GM12878 (cell line): ENCODE data around the gene CAPSL. TPM values are rescaled to one million over a fixed set of nuclear protein-coding genes. Genes with fewer than 3 reads are reported as not detected.
"Not testable (repeated sequence)": the region's sequence is repeated elsewhere in the genome, so short reads cannot be mapped to it uniquely, and the experiment has no call there.

Experiments used
- ATAC-seq: fragments of 200-7000 bp; cut with Tn5 transposase; 3 replicates; pipeline ENCODE4 v1.9.1; 2020; ENCODE audit warnings: mild to moderate bottlenecking, moderate library complexity
- BruUV-seq: library from RNA; stranded (reverse); fragments of 400-500 nt; replicated peaks from 2 replicates; lab custom pipeline; 2021; lab: Mats Ljungman, UMichigan
- CTCF ChIA-PET: fragments of 300-600 bp; sonication (Branson Sonifier 250); formaldehyde crosslinking; extraction: SDS; loops from one replicate; lab custom pipeline; 2021; ENCODE audit warnings: inconsistent platforms; lab: Yijun Ruan, JAX
- POLR2A ChIA-PET: fragments of 350-600 bp; formaldehyde crosslinking; extraction: SDS; loops from one replicate; lab custom pipeline; 2021; ENCODE audit warnings: inconsistent platforms; lab: Charles Lee
- RAD21 ChIA-PET: fragments of 300-600 bp; sonication (Branson Sonifier 250); formaldehyde crosslinking; loops from one replicate; lab custom pipeline; 2023; ENCODE audit warnings: antibody characterized with exemption; ENCODE audit not compliant: unreplicated experiment; lab: Charles Lee
- SMC1A ChIA-PET: fragments of 300-600 bp; sonication (Branson Sonifier 250); formaldehyde crosslinking; loops from one replicate; lab custom pipeline; 2023; ENCODE audit not compliant: unreplicated experiment, uncharacterized antibody; lab: Charles Lee
- DNase-seq: peaks from one replicate; pipeline ENCODE4 v3.0.0-alpha.2; 2011; ENCODE audit warnings: low read depth, low spot score
- FAIRE-seq: peaks from 3 replicates; lab custom pipeline; 2011; peaks lifted over from hg19 to GRCh38; lab: Jason Lieb, UNC
- H2AFZ ChIP-seq: 2 replicates; pipeline ENCODE4 v1.6.0; 2011; ENCODE audit warnings: low read depth, low read length, control low read depth; ENCODE audit not compliant: control insufficient read depth
- H3K27ac ChIP-seq: 2 replicates; pipeline ENCODE4 v1.5.1; 2011; ENCODE audit warnings: control low read depth; ENCODE audit not compliant: control insufficient read depth, insufficient read depth
- H3K27me3 ChIP-seq, 2 experiments: replicated peaks in 1 of 2; 2 replicates each; pipeline versions ENCODE4 v1.6.0 to v1.6.1; 2011; ENCODE audit warnings: low read length in 1 of 2; ENCODE audit not compliant: control insufficient read depth in 2 of 2, insufficient read depth in 2 of 2
- H3K36me3 ChIP-seq, 2 experiments: 2 replicates each; pipeline ENCODE4 v1.5.1; 2011; ENCODE audit warnings: low read length in 1 of 2; ENCODE audit not compliant: control insufficient read depth in 2 of 2, insufficient read depth in 2 of 2
- H3K4me1 ChIP-seq: 2 replicates; pipeline ENCODE4 v1.6.1; 2011; ENCODE audit warnings: mild to moderate bottlenecking, low read length, moderate library complexity, mixed read lengths; ENCODE audit not compliant: control insufficient read depth, insufficient read depth
- H3K4me2 ChIP-seq: 2 replicates; pipeline ENCODE4 v1.6.0; 2011; ENCODE audit warnings: control low read depth; ENCODE audit not compliant: control insufficient read depth, insufficient read depth
- H3K4me3 ChIP-seq: fragments of 200-600 bp; sonication (generic); 2 replicates; pipeline ENCODE4 v1.5.1; 2016
- H3K79me2 ChIP-seq: 2 replicates; pipeline ENCODE4 v1.6.0; 2011; ENCODE audit warnings: low read length; ENCODE audit not compliant: control insufficient read depth, insufficient read depth
- H3K9ac ChIP-seq: 2 replicates; pipeline ENCODE4 v1.8.0; 2011; ENCODE audit warnings: low read length, control low read depth, mixed read lengths; ENCODE audit not compliant: control insufficient read depth, insufficient read depth
- H3K9me3 ChIP-seq: replicated peaks from 3 replicates; pipeline ENCODE4 v1.5.1; 2011; ENCODE audit warnings: mild to moderate bottlenecking, low read length; ENCODE audit not compliant: control insufficient read depth, insufficient read depth
- H4K20me1 ChIP-seq: 2 replicates; pipeline ENCODE4 v1.6.0; 2011; ENCODE audit not compliant: control insufficient read depth, insufficient read depth
- BMI1 ChIP-seq: fragments of 450-650 bp; IDR thresholded peaks from 2 replicates; pipeline ENCODE4 v1.6.1; 2016; ENCODE audit warnings: mild to moderate bottlenecking, moderate library complexity, borderline replicate concordance
- HDAC6 ChIP-seq: fragments of 200-600 bp; sonication (generic); IDR thresholded peaks from one replicate; pipeline ENCODE4 v1.8.0; 2017; ENCODE audit warnings: antibody characterized with exemption; ENCODE audit not compliant: unreplicated experiment
- KAT2A ChIP-seq: conservative IDR thresholded peaks from 2 replicates; pipeline ENCODE4 v1.6.1; 2011; ENCODE audit warnings: low read depth, low read length; ENCODE audit not compliant: control insufficient read depth
- LARP7 ChIP-seq: fragments of 450-650 bp; IDR thresholded peaks from 2 replicates; pipeline ENCODE4 v1.6.1; 2017; ENCODE audit warnings: mild to moderate bottlenecking
- PRDM15 ChIP-seq: fragments of 450-650 bp; formaldehyde crosslinking; IDR thresholded peaks from 2 replicates; pipeline ENCODE4 v1.4.0; 2020; ENCODE audit warnings: mild to moderate bottlenecking, moderate library complexity
- RELA ChIP-seq: fragments of 450-650 bp; IDR thresholded peaks from 2 replicates; pipeline ENCODE4 v1.8.0; 2014; ENCODE audit warnings: borderline replicate concordance; ENCODE audit not compliant: partially characterized antibody
- SMARCA5 ChIP-seq: fragments of 450-650 bp; IDR thresholded peaks from 2 replicates; pipeline ENCODE4 v1.6.1; 2017; ENCODE audit warnings: mild to moderate bottlenecking
- SREBF2 ChIP-seq: IDR thresholded peaks from 2 replicates; pipeline ENCODE4 v1.6.1; 2012; ENCODE audit warnings: mild to moderate bottlenecking, low read length
- SUPT20H ChIP-seq: IDR thresholded peaks from 2 replicates; pipeline ENCODE4 v1.6.1; 2011; ENCODE audit warnings: low read depth, mild to moderate bottlenecking, low read length, moderate library complexity, borderline replicate concordance; ENCODE audit not compliant: control insufficient read depth
- WGBS: methylation state at CpG from one replicate; pipeline ENCODE4 v1.1.6; 2016; ENCODE audit warnings: low lambda C conversion rate; ENCODE audit not compliant: insufficient replicate concordance, insufficient coverage; ENCODE audit errors: missing lambda C conversion rate; 5-methylcytosine and 5-hydroxymethylcytosine counted together
- in situ Hi-C: fragments of 300-500 bp; cut with MboI; formaldehyde crosslinking; loops from 9 replicates; pipeline ENCODE4 v1.14.3; 2018; ENCODE audit warnings: mixed read lengths
- intact Hi-C: fragments of 100-400 bp; cut with micrococcal nuclease; formaldehyde crosslinking; loops from one replicate; pipeline ENCODE4 v1.14.2; 2022; ENCODE audit not compliant: unreplicated experiment
- polyA plus RNA-seq, 11 experiments: library from polyadenylated mRNA; depleted of rRNA in 4 of 11; unstranded in 6 of 11; stranded (reverse) in 5 of 11; fragments of >200 nt; fragmentation: Nextera tagmentation in 4 of 11; fragmentation: Illumina TruSeq in 1 of 11; extraction: Ambion mirVana in 4 of 11; extraction: Trizol in 1 of 11; gene quantifications; 1 replicate in 1 of 11; 2 replicates in 10 of 11; pipeline versions ENCODE4 v1.2.1 to v1.2.3, GENCODE V29; 2011 to 2016; ENCODE audit warnings: inconsistent platforms in 2 of 11, missing spikeins in 2 of 11, low read depth in 1 of 11
- total RNA-seq, 4 experiments: library from RNA; depleted of rRNA in 3 of 4; stranded (reverse); fragments of >200 nt in 3 of 4; fragmentation: Illumina TruSeq in 1 of 4; extraction: Trizol in 1 of 4; gene quantifications; 2 replicates each; pipeline versions ENCODE4 v1.2.1 to v1.2.3, GENCODE V29; 2013 to 2021
- TF ChIP-seq, protein P1 (sequence below): fragments of 150-350 bp; IDR thresholded peaks from 2 replicates; pipeline ENCODE4 v1.6.1; 2014; ENCODE audit warnings: mild to moderate bottlenecking, low read depth, low read length
- TF ChIP-seq, protein P2 (sequence below): fragments of 450-650 bp; IDR thresholded peaks from 2 replicates; pipeline ENCODE4 v1.6.1; 2018; ENCODE audit warnings: borderline replicate concordance, mild to moderate bottlenecking; ENCODE audit not compliant: partially characterized antibody

Gene CAPSL
- total and polyA plus RNA-seq, 10 of the 15 experiments (the other 5 are each of a cell fraction or from before 2014, with no cell fraction given): 0.19 to 0.57 (median 0.20) TPM; not detected in 7

- no peak for FAIRE-seq
- H3K79me2 ChIP-seq: no peaks in the 10 kb centered on the region
- no peaks in the 10 kb centered on the region for H3K4me1 ChIP-seq
- intact Hi-C loops (no loop called here), in situ Hi-C loops (no loop called here)
- H3K27me3 ChIP-seq: no peaks in the 10 kb centered on the region
- H4K20me1 ChIP-seq: no peaks in the 10 kb centered on the region
- no peak overlapping the region for H3K4me2 ChIP-seq
- no peak for ATAC-seq
- no TSS peak for BruUV-seq
- ChIA-PET CTCF (no interaction called here), RAD21 (no interaction called here), POLR2A (no interaction called here), SMC1A (no interaction called here)
- H2AFZ ChIP-seq: no peak overlapping the region
- H3K36me3 ChIP-seq: no peaks in the 10 kb centered on the region
- no peak for DNase-seq
- no peak overlapping the region for H3K27ac ChIP-seq
- no peak overlapping the region for H3K4me3 ChIP-seq
- TF ChIP-seq BMI1: no peak
- no peak for TF ChIP-seq LARP7
- no peak for TF ChIP-seq HDAC6
- TF ChIP-seq, protein P1, sequence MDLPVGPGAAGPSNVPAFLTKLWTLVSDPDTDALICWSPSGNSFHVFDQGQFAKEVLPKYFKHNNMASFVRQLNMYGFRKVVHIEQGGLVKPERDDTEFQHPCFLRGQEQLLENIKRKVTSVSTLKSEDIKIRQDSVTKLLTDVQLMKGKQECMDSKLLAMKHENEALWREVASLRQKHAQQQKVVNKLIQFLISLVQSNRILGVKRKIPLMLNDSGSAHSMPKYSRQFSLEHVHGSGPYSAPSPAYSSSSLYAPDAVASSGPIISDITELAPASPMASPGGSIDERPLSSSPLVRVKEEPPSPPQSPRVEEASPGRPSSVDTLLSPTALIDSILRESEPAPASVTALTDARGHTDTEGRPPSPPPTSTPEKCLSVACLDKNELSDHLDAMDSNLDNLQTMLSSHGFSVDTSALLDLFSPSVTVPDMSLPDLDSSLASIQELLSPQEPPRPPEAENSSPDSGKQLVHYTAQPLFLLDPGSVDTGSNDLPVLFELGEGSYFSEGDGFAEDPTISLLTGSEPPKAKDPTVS: no peak
- no peak for TF ChIP-seq PRDM15 (CRISPR knock-in tag)
- no peak for TF ChIP-seq SMARCA5
- TF ChIP-seq SREBF2: no peak
- TF ChIP-seq, protein P2, sequence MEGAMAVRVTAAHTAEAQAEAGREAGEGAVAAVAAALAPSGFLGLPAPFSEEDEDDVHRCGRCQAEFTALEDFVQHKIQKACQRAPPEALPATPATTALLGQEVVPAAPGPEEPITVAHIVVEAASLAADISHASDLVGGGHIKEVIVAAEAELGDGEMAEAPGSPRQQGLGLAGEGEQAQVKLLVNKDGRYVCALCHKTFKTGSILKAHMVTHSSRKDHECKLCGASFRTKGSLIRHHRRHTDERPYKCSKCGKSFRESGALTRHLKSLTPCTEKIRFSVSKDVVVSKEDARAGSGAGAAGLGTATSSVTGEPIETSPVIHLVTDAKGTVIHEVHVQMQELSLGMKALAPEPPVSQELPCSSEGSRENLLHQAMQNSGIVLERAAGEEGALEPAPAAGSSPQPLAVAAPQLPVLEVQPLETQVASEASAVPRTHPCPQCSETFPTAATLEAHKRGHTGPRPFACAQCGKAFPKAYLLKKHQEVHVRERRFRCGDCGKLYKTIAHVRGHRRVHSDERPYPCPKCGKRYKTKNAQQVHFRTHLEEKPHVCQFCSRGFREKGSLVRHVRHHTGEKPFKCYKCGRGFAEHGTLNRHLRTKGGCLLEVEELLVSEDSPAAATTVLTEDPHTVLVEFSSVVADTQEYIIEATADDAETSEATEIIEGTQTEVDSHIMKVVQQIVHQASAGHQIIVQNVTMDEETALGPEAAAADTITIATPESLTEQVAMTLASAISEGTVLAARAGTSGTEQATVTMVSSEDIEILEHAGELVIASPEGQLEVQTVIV: no peak
- TF ChIP-seq SUPT20H: no peak
- TF ChIP-seq KAT2A: no peak
- TF ChIP-seq RELA: no peak
- no peak overlapping the region for H3K9ac ChIP-seq
- H3K9me3 ChIP-seq: no peaks in the 10 kb centered on the region; the same call in 2 of the 3 replicates
Measured at GRCh38 chr5:35979715-35980114, 41.3 kb upstream of the CAPSL start.

GRCh38 chr5:35976859-35977258 is 38.4 kb upstream of the CAPSL start:
- CTCF ChIA-PET, ATAC-seq, H3K79me2 ChIP-seq, H3K27me3 ChIP-seq, H3K27ac ChIP-seq, DNase-seq, BruUV-seq, H3K4me2 ChIP-seq, H4K20me1 ChIP-seq, H3K4me3 ChIP-seq, RAD21 ChIA-PET, H3K9ac ChIP-seq, intact Hi-C loops, in situ Hi-C loops, H2AFZ ChIP-seq, H3K36me3 ChIP-seq, POLR2A ChIA-PET, H3K9me3 ChIP-seq, H3K4me1 ChIP-seq, FAIRE-seq: not testable (repeated sequence)
- SMC1A ChIA-PET: interaction anchor here (1.3 kb wide), 1 partner anchor 11 kb away, joined by 4 read pairs; no protein-coding TSS in a partner anchor
- WGBS: 0% methylated on average over 3 of the region's 3 CpGs
